GM12892 (cell line): ENCODE data around the gene LAMA3.

Experiments used
- DNase-seq: peaks from one replicate; pipeline ENCODE4 v3.0.0; 2011; ENCODE audit not compliant: insufficient read length
- FAIRE-seq: peaks from 2 replicates; lab custom pipeline; 2011; peaks lifted over from hg19 to GRCh38; lab: Jason Lieb, UNC
- POLR2A ChIP-seq: IDR thresholded peaks from 2 replicates; pipeline ENCODE4 v1.6.1; 2011; ENCODE audit warnings: low read depth, low read length, control low read depth
- POLR2AphosphoS5 ChIP-seq: IDR thresholded peaks from 2 replicates; pipeline ENCODE4 v1.6.1; 2011; ENCODE audit warnings: low read depth, low read length, control low read depth
- TAF1 ChIP-seq: IDR thresholded peaks from 2 replicates; pipeline ENCODE4 v1.6.1; 2011; ENCODE audit warnings: low read depth, mild to moderate bottlenecking, control low read depth, low read length, borderline replicate concordance

The LAMA3 gene

DNA sequence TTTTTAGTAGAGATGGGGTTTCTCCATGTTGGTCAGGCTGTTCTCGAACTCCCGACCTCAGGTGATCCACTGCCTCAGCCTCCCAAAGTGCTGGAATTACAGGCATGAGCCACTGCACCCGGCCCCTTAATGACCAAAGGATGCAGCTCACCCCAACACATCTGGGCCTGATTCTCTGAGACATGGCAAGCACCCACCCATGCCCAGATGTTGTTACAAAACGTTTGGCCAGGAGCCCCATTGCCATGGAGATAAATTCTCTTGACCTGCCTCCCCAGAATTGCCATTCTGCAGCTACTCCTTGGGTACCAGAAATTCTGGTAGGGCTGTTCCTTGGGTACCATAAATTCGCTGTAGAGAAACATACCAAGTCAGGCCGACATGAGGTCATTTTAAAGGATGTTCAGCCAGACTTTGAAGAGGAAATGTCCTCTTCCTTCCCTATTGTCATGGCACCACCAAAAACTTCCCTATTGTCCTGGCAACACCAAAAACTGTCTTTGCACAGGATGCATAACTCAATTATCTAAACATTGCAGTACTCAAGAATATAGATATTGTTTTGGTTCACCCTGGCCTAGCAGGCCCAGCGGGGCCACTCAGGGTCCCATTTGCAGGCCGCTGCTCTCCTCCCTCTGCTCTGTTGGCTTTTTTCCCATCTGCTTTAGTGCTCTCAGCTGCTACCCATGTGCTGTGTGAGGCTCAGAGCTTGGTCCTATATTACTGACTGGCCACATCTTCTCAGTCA, 164.4 kb downstream of the LAMA3 start:
- no peak for TF ChIP-seq TAF1
- no peak for TF ChIP-seq POLR2A
- TF ChIP-seq POLR2AphosphoS5 = no peak
- DNase-seq (no peak), FAIRE-seq (no peak)

DNA sequence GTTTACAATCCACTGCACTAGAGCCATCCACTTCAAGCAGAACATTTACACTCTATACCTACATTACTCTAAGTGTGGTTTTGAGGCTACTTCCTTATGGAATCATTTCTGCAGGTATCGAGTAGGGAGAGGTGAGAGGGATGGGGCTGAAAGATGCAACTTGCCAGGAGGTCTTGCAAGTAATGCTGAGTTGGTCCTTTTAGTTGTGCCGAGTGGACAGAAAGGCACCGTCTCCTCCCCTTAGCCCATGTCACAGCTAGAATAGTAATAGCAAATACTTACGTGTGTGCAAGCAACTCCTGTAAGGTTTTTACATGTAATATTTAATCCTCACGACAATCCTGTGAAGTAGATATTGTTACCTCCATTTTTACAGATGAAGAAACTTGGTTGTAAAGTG, 166.5 kb downstream of the LAMA3 start:
- TF ChIP-seq TAF1 (no peak), POLR2A (no peak), POLR2AphosphoS5 (no peak)
- FAIRE-seq (no peak), DNase-seq (no peak)

DNA sequence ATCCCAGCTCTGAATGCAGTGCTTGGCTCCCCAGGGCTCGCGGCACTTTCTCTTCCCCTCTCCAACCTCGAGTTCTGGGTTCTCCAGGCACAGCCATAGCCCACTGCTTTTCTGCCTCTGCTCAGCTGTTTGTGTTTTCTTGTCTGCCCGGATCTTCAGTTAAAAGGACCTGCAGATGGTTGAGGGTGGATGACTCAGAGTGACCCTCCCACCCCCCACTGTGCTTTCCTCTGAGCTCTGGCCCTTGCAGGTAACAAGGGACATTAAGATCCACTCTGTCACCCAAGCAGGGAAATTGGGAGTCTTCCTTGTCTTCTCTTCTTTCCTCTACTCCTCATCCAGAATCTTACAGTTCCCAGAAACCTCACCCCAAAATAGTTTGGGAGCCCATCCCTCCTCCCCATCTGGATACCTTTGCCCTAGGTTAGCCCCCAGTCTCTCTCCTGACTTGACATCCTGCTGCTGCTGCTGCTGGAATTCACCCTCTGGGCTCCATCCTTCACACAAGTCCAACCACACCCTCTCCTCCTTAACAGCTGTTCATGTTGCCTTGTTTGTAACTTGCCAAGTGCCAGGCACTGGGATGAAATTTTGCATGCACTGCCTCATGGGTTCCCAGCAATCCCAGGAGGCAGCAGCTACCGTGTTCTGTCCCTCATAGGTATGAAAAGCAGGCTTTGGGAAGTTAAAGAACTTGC, 167.4 kb downstream of the LAMA3 start:
- no peak for FAIRE-seq
- TF ChIP-seq POLR2AphosphoS5 = no peak
- TF ChIP-seq TAF1 = no peak
- TF ChIP-seq POLR2A = no peak
- DNase-seq = no peak

DNA sequence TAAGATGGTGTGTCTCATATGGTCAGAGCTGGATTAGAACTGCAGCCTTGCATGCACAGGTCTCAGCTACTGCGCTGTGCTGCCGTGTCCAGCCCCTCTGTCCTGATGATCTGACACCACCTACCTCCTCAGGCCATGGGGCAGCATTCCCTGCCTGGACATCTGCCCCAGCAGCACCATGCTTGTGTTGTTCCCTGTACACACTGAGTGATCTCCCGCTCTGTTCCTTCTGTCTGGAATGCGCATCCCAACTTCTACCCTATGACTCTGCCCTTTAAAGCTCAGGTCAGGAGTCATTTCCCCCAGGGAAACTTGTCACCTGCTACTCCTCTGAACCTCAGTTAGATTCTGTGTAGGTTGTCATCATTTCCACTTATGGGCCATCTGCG, 167.9 kb downstream of the LAMA3 start:
- no peak for DNase-seq
- no peak for TF ChIP-seq POLR2AphosphoS5
- no peak for TF ChIP-seq POLR2A
- TF ChIP-seq TAF1 = no peak
- no peak for FAIRE-seq

DNA sequence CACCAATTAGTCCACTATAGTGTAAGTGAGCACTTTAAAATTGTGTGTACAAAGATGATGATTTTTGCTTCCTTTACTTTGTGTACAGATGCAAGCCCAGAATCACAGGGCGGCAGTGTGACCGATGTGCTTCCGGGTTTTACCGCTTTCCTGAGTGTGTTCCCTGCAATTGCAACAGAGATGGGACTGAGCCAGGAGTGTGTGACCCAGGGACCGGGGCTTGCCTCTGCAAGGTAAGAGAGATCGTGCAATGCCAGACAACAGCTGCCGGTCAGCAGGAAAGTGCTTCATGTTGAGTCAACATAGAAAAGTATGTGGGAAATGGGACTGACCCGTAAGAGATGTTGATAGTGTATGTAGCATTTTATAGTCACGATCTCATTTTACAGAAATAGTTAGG, 168.5 kb downstream of the LAMA3 start:
- no peak for FAIRE-seq
- TF ChIP-seq TAF1 (no peak), POLR2AphosphoS5 (no peak), POLR2A (no peak)

DNA sequence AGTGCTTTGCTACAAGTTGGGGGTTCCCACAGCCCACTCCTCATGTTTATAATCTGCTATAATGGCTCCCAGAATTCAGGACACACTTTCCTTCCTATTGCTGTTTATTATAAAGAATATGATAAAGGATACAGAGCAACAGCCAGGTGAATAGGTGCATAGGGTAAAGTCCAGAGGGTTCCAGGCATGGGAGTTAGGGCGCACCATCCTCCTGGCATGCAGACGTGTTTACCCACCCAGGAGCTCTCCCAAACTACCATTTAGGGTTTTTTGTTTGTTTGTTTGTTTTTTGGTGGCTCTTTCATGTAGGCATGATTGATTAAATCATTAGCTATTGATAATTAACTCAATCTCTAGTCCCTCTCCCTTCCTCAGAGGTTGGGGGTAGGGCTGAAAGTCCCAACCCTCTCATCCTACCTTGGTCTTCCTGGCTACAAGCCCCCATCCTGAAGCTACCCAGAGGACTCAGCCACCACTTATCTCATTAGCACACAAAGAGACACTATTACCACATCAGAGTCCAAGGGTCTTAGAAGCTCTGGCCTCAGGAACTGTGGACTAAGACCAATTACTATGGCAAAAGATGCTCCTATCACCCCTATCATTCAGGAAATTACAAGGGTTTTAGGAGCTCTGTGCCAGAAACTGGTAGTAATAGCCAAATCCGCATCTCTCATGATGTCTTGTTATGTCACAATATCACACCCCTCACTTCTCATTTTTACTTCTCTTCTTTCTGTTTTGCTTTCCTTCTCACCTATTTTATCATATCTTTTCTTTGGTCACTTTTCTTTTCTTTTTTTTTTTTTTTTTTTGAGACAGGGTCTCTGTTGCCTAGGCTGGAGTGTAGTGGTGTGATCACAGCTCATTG, 170.4 kb downstream of the LAMA3 start:
- no peak for TF ChIP-seq POLR2AphosphoS5
- no peak for TF ChIP-seq TAF1
- no peak for TF ChIP-seq POLR2A
- DNase-seq (no peak), FAIRE-seq (no peak)

More for the DNA sequence above, 168.5 kb downstream of the LAMA3 start:
- DNase-seq = no peak

DNA sequence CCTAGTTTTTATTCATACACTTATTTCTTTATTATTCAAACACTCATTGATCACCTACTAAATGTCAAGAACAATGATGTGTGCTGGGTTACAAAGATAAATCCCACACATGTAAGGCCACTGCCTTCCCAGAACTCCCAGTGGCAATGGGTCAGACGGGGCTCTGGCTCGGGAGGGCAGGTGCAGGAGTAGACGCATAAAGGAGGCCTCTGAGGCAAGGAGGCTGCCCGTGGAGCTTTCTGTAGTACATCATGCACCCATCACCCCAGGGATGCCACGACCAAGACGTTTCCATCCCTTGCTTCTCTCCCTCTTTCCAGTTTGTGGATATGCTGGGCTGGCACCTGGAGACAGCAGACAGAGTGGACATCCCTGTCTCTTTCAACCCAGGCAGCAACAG, 172.1 kb downstream of the LAMA3 start:
- FAIRE-seq = no peak
- TF ChIP-seq POLR2A (no peak), TAF1 (no peak), POLR2AphosphoS5 (no peak)
- no peak for DNase-seq

DNA sequence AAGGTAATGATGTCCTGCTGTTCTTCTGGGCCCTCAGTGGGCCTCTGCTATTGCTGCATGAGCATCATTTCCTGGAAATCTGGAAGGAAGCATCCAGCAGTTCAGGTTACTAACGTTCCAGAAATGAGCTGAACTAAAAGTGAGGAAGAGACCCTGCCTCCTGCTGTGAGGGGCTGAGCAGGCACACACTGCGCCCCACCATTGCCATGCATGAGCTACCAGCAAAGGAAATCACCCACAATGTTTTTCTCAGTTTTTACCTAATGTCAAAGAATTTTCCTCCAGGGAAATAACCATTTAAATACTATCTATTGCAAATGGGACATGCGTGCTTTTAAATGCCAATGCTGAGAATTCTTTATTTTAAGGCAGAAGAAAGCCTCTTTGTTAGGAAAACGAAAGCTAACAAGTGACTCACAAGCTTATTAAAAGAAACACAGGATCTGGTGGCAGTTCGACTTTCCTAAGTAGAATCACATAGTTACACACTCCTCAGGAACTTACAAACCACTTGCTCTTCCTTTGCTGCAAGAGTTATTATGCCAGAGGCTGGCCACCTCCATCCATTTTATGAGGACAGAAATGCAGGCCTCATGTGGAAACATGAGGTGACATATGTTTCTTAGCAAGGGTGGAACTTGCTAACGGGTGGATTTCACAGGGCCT, 172.7 kb downstream of the LAMA3 start:
- TF ChIP-seq POLR2A = no peak
- TF ChIP-seq POLR2AphosphoS5 = no peak
- TF ChIP-seq TAF1 = no peak
- no peak for DNase-seq
- FAIRE-seq = no peak

DNA sequence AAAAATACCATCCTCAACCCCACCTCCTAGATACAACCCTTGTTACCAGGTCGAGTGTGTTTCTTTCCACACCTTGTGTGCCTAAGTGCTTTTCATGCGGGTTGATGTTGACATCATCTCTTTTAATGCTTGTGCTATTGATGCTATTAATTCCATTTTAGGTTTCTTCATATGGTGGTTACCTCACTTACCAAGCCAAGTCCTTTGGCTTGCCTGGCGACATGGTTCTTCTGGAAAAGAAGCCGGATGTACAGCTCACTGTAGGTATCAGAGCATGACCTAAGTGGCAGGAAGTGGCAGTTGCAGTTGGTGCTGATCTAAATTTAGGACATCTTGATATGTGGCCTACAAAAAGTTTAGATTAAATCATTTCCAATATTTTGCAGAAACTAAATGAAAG, 175.4 kb downstream of the LAMA3 start:
- no peak for FAIRE-seq
- no peak for TF ChIP-seq POLR2AphosphoS5
- no peak for TF ChIP-seq POLR2A
- TF ChIP-seq TAF1 = no peak
- DNase-seq = no peak

DNA sequence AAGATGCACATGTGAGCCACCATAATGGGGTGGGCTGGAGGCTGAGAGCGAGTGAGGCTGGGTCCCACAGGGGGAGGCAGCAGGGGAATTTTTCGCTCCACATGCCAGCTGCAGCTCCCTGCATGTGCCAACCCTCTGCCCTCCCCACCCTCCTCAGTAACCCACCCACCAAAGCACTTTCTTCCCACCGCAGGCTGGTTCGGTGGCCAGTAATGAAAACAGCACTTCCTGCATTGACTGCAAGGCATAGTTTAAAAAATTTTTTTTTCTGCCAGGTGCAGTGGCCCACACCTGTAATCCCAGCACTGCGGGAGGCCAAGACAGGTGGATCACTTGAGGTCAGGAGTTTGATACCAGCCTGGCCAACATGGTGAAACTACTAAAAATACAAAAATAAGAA, 177.8 kb downstream of the LAMA3 start:
- TF ChIP-seq TAF1 (no peak), POLR2AphosphoS5 (no peak), POLR2A (no peak)
- no peak for DNase-seq
- FAIRE-seq = no peak

DNA sequence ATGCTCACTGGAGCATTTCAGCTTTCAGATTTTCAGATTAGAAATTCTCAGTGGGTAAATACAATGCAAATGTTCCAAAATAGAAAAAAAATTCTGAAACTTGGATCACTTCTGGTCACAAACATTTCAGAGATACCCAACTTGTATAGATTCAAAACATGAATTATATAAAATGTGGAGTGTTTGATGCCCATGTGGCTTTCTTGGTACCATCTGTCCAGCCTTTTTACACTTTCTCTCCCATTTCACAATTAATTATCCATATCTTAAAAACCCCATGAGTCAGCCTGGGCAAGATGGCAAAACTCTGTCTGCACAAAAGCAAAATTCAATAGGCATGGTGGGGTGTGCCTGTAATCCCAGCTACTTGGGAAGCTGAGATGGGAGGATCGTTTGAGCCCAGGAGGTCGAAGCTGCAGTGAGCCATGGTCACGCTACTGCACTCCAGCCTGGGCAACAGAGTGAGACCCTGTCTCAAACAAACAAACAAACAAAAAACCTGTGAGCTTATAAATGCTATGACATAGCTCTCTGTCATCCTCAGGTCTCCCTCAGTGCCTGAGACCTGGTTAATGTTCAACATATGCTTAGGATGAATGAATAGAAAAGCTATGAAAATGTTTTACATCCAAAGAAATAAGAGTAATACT, 179.0 kb downstream of the LAMA3 start:
- TF ChIP-seq POLR2AphosphoS5 (no peak), TAF1 (no peak), POLR2A (no peak)
- no peak for DNase-seq
- no peak for FAIRE-seq
